ENCODE measurements around the gene STARD10. TPM values are rescaled to one million over a fixed set of nuclear protein-coding genes. Genes with fewer than 3 reads are reported as not detected.

The STARD10 gene
- total RNA-seq, 2 donors from 2014 or later: 7.7 to 16.4 TPM

- H3K27ac Mint-ChIP-seq: peak overlapping the region; percentile 64
- no peak for ATAC-seq (replicated peaks)
- peaks cover 84% of the 10 kb centered on the region for H3K36me3 Mint-ChIP-seq (ENCODE audit: low read depth)
- H3K4me3 Mint-ChIP-seq: no peak overlapping the region
- H3K4me1 Mint-ChIP-seq: peaks cover 4% of the 10 kb centered on the region
- H3K27me3 Mint-ChIP-seq: no peaks in the 10 kb centered on the region
- H3K9me3 Mint-ChIP-seq: no peaks in the 10 kb centered on the region
These were observed 87.3 kb downstream of the STARD10 start for GRCh38 chr11:72706579-72706978.

DNA sequence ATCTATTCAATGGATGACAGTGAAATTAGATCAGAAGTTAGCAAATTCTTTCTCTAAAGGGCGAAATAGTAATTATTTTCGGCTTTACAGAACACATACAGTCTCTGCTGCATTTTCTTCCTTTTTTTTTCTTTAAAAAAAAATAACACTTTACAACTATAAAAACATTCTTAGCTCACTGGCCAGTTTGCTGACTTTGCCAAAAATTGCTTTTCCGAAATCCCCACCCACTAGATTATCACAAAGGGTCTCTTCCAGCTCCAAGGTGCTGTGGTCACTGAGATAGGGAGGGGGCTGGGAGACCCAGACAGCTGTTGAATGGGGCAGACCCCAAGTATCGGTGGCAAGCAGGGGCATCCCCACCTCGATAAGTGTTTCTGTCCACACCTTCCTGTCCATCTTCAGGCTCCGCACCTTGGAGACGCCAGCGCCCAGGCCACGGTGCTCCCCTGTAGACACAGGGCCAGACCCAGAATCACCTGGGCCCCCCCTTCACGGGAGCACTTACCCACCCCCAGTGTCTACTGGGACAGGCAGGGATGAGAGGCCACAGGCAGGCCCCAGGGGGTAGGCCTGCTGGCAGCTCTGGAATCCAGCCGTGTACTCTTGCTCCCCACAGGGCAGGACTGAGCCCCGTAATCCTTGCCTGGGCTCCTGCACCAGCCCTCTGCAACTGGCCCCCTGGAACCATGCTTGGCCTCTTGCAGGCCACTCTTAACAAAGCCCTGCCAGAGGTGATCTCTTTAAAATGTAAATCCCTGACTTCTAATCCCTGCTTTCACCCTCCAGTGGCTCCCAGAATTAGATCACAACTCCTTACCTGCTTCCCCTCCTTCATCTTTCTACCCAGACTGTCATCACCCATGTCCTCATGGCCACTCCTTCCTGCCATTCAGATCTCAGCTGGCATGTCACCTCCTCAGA lies 88.1 kb downstream of the STARD10 start:
- no peak overlapping the region for H3K4me3 Mint-ChIP-seq
- H3K27ac Mint-ChIP-seq: peak overlapping the region; percentile 64
- H3K36me3 Mint-ChIP-seq (ENCODE audit: low read depth): peaks cover 84% of the 10 kb centered on the region
- H3K9me3 Mint-ChIP-seq: no peaks in the 10 kb centered on the region
- peaks cover 4% of the 10 kb centered on the region for H3K4me1 Mint-ChIP-seq
- H3K27me3 Mint-ChIP-seq: no peaks in the 10 kb centered on the region
- no peak for ATAC-seq (replicated peaks)

DNA sequence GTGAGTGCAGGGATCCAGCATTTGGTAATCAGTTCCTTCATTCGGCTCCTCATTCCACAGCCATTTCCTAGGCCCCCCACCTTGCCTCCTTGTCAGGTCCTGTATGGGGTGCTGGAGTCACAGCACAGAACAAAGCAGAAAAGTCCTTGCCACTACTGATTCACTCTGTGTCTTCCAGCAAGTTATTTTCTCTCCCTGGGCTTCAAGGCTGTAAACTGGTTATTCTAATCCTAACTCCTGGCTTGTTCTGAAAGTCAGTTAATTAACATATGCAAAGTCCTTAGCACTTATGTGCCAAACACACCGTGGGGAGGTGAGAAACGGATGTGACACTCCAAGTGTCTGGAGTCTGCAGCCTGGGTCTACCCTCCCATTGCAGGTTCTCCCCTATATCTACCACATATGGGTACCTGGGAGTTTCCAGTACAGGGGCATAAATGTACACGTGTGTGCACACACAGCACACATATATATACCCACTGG lies 89.0 kb downstream of the STARD10 start:
- Mint-ChIP-seq H3K4me3 (no peak overlapping the region), H3K27ac (no peak overlapping the region), H3K27me3 (no peaks in the 10 kb centered on the region), H3K4me1 (peaks cover 4% of the 10 kb centered on the region), H3K36me3 (ENCODE audit: low read depth) (peaks cover 84% of the 10 kb centered on the region), H3K9me3 (no peaks in the 10 kb centered on the region)
- ATAC-seq (replicated peaks): no peak

Other genes with a start within 250 kb of the STARD10 start
- 1 to 10 TPM; 1.7 to 3.6 TPM for gene PDE2A, start 119.6 kb downstream of the STARD10 start, total RNA-seq
- gene ARAP1, start 41.6 kb downstream of the STARD10 start, total RNA-seq: 100 to 1,000 TPM in 1 of 2 donors, 10 to 100 TPM in 1; 98.0 to 216 TPM
- gene ATG16L2, start 20.4 kb upstream of the STARD10 start, total RNA-seq: 100 to 1,000 TPM in 1 of 2 donors, 10 to 100 TPM in 1; 85.3 to 127 TPM

All from activated T-helper 17 cell treated with anti-CD3 and anti-CD28 coated beads, Interleukin-2, amount 50 U/mL, for 72 hours (primary cell).